Islet precursor cell (in vitro differentiated cells): Measurements from ENCODE around the gene PCSK6.

Source experiments
- DNase-seq: peaks from one replicate; pipeline ENCODE4 v3.0.0-alpha.2; 2018

The PCSK6 gene

DNA sequence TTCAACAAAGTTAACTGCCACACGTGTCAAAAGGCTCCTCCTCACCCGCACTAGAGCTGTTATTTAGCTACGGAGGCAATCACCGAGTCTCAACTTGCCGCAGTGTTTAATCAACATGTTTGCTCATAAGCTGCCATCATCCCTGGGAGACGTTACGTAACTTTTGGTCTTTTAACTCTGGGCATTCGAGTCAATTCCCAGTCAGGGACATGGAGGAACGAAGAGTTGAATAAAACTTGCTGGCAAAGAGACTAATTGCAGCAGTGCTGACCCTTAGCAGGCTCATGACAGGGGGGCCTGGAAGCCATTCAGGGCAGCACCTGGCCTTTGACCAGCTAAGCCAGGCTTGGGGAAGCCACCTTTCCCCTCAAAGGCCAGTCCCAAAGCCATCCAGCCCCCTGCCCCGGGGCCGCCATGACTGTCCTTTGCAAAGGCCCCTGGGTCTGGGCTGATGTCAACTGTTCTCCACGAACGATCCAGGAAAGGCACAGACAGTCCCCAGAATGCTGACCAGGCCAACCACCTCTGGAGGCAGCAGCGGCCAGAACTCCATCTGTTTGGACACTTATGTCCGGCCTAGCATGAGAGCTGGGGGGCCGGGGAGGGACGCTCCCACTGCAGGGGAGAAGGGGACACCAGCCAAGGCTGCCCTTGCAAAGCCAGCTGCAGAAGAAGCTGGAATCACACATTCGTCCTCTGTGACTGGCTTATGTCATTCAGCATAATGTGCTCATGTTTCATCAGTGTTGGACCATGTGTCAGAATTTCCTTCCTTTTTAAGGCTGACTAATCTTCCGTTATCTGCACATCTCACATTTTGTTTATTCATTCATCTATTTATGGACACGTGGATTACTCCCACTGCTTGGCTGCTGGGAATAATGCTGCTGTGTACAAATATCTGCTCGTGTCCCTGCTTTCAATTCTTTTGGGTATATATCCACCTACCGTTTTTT is 43.7 kb downstream of the PCSK6 start:
- peak; percentile 35 for DNase-seq

DNA sequence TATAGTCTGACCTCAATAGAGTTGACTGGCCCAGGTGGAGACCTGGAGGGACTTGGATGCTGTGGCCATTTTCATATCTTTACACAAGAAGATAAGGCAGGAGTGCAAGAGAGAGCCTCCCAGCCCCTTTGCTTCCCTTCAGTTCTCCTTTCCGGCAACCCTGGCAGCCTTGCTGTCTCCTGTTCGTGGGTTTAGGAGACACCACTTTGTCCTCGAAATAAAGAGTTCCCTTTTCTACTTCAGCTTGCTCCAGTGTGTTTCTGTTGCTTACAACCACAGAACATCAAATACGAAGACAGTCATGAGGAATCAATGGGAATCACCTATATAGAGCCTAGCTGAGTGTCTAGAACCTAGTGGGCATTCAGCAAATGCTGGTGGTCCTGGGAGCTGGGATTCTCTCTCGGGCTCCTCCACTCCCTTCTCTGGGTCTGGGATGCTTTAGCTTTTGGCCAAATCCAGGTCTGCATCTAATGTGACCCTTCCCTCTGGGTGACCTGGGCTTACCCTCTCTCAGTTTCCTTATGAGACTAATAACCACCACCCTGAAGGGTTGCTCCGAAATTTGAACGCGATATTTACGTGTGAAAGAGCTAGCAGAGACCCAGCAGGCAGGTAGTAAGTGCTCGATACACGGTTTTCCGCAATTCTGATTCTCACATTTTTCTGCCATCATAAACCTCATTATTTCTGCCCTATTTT is 44.5 kb downstream of the PCSK6 start:
- no peak for DNase-seq

DNA sequence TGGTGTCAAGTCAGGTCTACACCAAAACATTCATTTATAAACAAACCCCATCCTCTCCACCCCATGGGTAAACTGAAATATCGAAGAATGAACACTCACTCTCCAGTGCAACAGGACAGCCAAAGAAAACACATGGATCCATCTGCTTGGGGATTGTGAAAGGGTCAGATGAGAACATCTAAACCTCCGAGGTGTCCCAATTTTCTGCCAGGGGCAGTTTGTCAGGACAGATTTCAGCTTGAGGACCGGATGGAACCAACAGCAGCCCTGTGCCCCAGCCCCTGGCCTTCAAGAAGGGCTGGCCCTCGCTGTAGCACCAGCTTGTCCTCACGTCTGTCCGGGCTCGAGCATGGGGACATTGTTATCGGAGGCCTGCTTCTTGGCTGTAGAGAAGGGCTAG is 45.5 kb downstream of the PCSK6 start:
- DNase-seq = peak; percentile 31

DNA sequence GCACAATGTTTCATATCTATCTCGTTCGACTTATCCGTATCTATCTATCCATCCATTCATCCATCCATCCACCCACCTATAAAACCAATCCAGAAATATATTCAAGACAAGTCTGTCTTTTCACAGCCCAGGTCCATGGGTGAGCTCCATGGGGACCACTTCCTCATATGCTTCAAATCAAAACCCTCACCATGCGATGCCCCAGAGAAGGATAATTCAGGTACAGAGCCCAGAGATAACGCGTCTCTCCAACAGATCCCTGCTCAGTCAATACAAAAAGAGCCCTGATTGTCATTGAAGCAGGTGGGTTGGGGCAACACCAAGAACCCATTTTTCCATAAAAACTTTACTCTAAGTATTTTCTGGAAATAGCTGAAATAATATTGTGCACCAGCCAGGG is 47.2 kb downstream of the PCSK6 start:
- DNase-seq = no peak

DNA sequence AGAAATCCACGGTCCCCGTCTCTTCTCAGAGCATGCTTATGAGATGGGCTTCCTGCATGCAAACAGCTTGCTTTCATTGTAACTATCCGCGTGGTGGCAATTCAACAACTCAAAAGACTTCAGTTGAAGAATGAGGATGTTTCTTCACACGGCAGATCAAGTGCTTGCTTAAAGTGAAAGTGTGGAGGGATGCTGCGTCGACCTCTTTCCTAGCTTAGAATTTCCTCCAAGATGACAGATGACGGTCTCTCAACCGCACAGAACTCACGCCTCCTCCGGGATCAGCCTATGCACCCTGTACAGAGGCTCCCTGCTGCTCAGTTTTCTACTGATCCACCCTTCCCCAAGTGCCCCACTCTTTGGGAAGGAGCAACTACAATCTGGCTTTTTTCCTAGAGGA is 47.8 kb downstream of the PCSK6 start:
- no peak for DNase-seq

DNA sequence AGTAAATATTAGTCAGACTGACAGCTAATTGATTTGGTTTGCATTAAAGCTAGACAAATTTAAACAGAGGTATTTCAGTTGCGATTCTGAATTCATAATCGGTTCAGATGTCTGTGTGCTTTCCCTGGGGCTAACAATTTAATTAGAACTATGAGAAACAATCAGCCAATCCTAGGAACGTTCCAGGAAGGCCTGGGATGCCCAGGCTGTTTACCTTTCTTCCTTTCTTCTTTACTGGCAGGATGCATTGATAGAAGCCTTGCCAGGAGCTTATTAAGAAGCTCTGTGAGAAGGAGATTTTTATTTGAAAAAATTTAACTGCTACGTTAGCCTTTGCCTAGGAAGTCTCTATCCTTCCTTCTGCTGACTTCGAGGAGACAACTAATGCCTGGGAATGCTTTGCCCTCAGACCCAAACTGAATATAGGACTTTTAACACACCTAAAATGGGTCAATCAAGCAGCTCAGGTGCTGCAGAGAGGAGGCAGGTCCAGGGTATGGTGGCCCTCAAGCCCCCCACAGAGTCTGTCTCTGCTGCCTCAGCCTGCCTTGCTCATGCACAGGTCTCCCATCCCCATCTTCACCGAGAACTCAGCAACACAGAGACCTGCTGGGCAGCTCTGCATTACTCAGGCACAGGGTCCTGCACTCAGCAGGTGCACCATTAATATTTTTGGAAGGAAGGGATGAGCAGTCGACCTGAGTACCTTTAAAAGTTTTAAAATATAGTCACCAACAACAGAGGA is 48.5 kb downstream of the PCSK6 start:
- no peak for DNase-seq

DNA sequence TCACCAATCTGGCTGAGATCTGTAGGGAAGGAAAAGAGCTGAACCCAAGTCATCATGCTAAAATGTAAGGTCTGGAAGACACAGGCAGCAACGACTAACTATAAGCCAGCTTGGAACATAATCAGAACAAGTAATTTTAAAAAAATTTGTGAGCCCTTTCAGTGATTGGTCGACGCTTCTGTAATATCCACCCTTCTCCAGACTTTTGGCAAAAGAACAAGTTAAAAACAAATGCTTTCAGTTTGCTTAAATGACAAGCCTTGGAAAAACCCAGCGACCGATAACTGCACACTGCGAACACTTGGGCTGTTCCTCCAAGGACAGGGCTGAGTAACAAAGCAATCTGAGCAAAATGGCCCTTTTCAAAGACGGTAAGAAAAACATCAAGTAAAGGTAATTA is 49.6 kb downstream of the PCSK6 start:
- no peak for DNase-seq

DNA sequence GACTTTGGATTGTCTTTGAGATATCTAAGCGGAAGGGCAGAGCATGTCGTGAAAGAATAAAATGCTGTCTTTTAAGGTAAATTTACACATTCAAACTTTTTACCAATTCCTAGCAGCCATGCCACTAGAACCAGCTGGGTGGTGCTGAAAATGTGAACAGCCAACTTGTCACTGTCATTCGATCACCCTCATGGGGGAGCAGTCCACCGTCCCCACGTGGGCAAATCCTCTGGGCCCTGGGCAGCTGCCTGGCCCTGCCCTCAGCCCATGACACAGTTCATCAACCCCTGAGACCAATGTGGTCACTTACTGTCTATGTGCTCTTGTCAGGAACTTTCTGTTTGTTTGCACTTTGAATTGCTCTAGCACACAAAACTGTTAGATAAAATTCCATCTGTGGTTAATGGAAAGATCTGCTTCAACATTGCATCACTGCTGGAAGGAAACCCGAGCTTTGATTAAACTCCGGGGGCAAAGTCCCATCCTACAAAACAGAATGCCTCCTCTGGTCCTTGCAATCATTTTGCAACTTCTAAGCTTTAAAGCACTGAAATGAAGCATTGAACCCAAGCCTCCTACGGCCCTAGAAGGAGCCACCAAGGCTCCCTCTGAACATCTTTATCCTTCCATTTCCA is 50.1 kb downstream of the PCSK6 start:
- DNase-seq = no peak

DNA sequence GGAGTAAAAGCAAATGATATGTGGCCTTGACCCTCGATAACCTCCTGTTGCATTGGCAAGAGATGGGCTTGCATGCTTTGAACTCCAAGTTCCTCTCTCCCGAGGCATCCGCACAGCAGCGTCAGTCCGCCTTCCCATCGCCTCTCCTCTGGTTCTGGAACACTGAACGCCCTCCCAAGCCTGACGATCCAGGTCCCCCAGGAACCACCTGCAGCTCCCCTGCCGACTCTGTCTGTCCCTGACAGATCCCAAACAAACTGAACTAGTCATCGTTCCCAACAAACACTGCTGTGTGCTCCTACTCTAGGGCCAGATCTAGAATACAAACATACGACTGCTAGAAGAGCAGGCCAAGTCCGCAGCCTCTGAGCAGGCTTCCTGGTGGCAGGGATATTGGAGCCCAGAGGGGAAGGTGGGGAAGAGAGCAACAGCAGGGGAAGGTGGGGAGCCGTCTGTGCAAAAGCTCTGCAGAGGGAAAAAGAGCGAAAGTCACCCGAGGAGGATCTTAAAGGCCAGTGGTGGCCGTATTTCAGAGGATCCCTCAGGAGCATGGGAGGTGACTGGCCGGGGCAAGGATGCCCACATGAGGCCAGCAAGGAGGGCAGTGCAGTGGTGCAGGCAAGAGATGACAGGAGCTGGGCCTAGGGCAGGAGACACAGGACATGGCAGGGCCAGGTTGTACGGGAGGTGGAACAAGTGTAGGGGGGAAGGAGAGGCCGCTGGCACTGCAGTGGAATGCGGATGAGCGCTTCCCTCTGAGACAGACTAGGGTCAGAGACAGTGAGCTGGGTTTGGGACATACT is 50.8 kb downstream of the PCSK6 start:
- peak; percentile 44 for DNase-seq

DNA sequence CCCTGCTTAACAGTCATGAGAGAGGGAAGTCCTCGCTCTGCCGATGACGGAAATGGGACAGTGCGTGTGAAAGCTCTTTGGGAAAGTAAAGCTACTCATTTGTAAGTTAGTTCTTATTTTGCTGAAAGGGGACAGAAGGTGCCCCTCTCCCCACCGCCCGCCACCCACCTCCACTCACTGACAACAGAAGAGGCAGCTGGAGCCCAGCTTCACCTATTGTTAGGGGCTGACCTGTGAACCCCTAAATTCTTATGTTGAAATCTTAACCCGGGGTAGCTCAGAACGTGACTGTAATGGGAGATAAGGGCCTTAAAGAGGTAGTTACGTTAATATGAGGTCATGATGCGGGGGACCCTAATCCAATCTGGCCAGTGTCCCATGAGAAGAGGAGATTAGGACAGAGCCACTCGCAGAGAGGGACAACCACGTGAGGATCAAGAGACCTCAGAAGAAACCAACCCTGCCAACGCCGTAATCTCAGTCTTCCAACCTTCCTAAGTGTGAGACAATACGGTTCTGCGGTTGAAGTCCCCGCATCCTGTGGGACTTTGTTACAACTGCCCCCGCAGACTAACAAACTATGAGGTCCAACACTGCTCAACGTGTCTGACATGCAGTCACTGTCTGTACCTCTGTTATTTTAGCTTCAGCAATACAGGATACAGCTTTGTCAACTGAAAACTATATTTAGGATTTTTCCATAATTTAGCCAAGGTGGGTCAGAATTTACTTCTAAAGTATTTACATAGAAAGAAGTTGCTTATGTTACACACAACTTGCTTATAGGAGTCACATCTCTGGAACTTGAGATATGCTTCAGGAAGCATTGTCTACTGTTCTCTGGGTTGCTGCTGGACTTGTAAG is 51.7 kb downstream of the PCSK6 start:
- DNase-seq = no peak

DNA sequence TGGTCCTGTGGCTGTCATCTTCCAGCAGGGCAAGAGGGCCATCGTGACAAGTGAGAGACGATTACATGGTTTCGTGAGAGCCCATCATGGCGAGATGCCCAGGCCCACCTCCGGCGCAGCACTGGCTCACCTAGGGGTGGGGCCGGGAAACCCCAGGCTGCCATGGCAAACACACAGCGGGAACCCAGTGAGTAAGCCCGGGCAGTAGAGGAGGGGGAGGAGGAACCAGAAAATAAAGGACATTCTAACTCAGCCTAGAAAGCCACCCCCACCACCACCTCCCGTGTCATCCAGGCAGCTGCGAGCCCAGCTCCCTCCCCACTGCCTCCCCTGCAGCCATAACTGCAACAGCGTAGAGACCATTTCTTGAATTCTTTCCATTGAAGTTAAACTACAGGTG is 52.3 kb downstream of the PCSK6 start:
- peak; percentile 40 for DNase-seq

DNA sequence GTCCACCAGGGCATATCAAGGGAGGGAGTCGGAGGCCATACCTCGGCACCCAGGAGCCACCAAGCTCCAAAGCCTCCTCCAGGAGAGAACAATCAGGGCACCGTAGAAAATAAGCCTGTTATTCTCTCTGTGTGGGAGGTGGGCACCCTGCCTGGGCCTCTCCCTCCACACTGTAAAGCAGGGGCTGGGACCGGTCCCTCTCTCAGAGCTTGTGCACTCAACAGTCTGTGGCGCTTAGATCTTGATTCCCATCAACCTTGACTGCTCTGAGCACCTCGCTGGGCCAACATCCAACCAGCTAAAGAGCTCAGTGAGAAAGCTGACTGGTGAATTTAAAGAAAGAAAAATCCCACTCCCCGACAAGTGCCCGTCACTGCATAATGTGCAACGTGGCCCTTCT is 53.0 kb downstream of the PCSK6 start:
- DNase-seq = no peak

DNA sequence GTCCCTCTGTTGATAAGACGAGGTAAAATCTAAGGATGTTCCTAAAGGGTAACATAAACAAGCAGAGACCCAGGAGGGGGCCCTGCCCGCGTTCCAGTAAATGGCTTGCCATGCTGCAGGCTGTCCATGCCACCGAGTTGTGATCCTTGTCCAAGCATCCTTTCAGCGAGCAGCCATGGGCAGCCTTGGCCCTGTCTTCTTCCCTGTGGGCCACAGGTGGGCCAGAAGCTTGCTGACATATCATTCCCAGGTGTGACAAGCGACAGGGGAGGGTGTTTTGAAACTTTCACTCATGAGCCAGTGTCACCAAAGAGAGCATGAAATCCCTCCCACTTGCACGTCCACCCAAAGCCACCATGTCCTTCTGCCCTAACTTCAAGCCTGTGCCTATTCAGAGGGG is 53.7 kb downstream of the PCSK6 start:
- no peak for DNase-seq

DNA sequence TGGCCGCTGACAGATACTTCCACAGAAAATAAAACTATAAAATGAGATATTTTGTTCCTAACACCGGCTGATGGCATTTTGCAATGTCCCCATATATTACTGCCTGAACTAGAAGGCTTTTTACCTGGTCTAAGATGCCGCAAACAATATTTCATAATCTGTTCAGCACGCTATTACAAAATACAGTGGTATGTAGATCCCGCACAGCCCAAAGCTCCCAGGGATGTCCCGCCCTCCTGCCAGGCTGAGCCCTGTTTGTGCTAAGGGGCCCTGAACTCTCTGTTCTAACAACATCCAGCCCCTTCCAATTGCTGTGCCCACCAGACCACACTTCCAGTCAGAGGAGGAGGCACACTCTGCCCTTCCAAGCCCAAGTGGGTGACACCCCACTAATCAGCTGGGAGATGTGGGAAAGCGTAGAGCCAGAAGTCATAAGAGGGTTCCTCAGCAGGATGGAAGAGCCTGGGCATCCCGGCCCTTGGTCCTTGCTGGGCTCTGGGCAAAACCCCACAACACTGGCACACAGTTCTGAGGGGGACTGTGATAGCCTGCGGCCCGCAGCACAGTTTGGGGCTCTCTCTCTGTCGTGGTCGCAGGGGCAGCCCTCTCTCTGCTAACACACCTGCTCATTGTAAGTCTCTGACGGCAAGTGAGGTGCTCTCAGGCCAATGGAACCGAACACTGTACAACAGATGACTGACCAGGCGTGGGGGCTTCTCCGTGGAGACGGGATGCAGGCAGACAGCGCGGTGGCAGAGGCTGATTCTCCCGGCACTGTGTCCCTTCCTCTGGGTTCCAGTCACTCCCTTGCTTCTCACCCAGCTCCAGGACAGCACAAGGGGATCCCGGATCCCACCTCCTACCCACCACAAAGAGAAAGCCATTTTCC is 55.2 kb downstream of the PCSK6 start:
- no peak for DNase-seq

DNA sequence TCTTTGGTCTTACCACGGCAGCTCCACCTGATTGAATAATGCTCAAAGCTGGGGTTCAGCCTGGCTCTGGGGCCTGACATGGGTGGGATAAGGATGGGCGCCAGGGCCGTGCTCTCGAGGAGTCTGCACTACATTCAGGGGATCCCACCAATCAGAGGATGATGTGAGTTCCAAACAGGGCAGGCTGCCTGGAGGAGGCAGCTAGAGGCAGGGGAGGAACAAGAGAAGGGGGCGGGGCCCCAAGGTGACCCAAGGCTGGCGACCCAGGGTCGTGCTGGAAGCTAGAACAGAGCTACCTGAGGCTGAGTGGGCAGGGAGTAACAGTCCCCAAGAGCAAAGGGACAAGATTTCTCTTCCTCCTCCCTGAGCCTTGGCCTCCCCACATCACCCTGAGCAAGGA is 56.1 kb downstream of the PCSK6 start:
- peak; percentile 32 for DNase-seq

DNA sequence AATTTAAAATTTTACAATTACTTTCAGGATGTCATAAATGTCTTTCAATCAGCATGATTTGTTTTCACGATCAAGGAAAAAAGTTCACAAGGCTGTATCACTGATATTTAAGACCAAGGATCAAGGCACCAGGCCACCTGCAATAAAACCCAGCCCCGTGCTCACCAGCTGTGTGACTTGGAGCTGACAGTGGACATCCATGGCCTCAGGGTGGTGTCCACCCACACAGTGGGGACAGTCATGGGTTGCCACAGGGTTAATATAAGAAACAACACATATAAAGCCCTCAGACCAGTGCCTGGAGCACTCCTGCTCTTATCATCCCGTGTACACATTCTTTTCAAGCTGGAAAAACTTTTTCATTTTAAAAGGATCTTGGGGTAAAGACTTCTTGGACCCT is 56.5 kb downstream of the PCSK6 start:
- no peak for DNase-seq

DNA sequence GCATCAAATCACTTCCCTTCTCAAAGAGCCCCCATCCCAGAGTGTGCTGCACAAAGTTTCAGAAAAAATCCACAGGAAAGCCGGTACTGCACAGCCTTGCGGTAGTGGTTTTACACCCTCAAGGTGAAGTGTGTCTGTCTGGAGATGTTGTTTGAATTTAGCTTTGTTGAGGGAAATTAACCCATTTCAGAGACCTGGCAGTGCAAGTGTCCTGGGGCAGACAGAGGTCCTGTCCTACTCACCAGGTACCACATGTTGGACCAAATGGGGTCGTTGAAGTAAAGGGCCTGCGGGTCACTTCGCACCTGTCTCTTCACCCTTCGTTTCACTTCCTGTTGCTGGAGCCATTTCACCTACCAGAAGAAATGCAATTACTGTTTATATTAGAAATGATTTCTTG is 57.8 kb downstream of the PCSK6 start:
- DNase-seq = no peak

DNA sequence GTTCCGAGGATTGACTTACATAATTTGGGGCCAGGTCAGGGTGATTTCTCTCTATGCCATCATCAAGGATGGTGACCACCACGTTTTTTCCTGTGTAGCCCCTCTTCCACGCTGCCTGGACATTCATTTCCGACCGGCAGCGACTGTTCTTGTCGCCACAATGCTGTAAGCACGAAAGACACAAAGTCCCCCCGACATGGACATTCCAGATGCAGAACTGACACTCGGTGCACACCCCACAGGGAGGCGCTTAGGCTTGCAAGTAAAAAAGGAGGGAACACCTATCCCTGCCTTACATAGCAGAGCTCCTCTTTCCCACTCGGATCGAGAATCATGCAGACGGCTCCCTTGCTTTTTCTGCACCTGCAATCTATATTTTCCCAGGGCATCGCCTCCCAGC is 58.2 kb downstream of the PCSK6 start:
- no peak for DNase-seq

DNA sequence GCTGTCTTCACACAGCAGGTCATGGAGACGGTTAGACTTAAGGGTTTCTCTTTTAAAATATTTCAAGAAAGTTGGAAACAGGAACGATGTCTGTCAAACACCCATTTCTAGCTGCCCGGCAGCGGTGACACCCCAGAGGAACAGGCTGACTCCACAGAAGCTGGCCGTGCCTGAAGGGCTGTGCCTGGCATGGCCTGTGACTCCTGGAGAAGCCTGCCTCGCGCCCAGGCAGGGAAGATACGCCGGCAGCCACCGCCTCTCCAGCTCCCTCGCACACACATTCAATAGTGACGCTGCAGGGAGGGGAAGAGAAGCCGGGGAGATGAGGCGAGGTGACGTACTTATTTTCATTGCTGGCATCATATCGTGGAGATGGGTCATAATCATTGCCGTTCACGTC is 59.9 kb downstream of the PCSK6 start:
- DNase-seq = peak; percentile 37

DNA sequence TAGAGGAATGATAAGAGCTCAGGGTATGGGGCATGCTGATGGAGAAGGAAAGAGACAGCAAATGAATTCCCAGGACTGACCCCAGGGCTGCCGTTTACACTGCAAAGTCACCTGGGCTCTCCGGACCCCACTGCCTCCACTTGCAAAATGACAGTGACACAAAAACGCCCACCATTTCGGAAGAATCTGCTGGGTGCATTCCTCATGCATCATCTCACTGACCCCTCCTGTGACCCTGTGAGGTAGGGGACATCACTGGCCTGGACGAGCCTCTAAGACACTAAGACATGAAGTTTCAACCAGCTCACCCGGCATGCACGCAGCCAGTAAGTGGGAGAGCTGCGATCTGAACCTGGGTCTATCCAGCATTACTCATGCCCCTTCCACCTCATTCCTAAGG is 60.3 kb downstream of the PCSK6 start:
- DNase-seq = no peak
